Measurements from ENCODE around the gene BCR. TPM values are rescaled to one million over a fixed set of nuclear protein-coding genes. Genes with fewer than 3 reads are reported as not detected.

Gene BCR
- total RNA-seq, 4 donors from 2014 or later: 70.5 to 102 (median 84.1) TPM

DNA sequence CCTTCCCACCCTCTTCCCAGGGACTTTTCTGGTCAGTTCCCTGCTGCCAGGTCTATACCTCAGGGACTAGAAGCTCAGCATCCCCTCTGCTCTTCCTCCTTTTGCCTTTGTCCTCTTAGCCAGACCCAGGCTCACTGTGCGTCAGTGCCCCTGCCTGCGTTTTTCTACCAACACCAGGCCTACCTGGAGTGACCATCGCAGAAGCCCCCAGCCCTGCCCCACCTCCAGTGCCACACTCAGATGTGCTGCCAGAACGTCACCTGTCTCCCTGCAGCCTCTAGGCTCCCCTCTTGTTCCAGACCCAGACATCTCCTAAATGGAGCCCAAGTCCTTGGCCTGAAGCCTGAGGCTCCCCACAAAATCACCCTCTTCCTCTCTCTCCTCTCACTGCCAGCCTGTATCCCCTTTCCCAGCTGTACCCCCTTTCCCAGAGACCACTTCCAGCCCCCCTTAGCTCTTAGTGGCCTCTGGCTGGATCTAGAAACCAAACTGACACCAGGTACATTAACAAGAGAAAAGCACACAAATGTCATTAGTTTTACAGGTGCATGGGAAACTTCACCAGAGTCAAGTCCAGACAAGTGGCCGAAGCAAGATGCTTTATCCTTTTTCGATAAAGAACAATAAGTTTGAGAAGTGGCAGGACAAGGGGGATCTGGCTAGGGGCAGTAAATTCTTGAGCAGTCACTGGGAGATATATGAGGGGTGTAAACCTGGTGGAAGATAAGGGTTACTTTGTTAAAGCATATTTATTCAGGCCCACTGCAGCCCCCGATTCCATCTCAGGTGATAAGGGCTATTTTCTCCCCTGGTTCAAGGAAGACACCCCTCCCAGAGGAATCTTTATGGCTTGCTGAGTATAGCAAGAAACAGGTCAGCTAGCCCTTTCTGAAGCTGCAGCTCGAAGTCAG, 61.5 kb downstream of the BCR start:
- DNase-seq (ENCODE audit: low spot score in 2 of 2): no peak
- 85 to 92% methylated on average over 8 of the region's 8 CpGs for WGBS, 2 donors
- H3K4me3 ChIP-seq (ENCODE audit: low read depth, poor library complexity, severe bottlenecking): no peak overlapping the region
- no peak for TF ChIP-seq POLR2A (IDR thresholded peaks at IDR 0.05)
- TF ChIP-seq, protein P1, sequence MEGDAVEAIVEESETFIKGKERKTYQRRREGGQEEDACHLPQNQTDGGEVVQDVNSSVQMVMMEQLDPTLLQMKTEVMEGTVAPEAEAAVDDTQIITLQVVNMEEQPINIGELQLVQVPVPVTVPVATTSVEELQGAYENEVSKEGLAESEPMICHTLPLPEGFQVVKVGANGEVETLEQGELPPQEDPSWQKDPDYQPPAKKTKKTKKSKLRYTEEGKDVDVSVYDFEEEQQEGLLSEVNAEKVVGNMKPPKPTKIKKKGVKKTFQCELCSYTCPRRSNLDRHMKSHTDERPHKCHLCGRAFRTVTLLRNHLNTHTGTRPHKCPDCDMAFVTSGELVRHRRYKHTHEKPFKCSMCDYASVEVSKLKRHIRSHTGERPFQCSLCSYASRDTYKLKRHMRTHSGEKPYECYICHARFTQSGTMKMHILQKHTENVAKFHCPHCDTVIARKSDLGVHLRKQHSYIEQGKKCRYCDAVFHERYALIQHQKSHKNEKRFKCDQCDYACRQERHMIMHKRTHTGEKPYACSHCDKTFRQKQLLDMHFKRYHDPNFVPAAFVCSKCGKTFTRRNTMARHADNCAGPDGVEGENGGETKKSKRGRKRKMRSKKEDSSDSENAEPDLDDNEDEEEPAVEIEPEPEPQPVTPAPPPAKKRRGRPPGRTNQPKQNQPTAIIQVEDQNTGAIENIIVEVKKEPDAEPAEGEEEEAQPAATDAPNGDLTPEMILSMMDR (IDR thresholded peaks at IDR 0.05): no peak
- intact Hi-C loops (cut with DNase I; ENCODE audit: low total_unique reads): no loop called here

DNA sequence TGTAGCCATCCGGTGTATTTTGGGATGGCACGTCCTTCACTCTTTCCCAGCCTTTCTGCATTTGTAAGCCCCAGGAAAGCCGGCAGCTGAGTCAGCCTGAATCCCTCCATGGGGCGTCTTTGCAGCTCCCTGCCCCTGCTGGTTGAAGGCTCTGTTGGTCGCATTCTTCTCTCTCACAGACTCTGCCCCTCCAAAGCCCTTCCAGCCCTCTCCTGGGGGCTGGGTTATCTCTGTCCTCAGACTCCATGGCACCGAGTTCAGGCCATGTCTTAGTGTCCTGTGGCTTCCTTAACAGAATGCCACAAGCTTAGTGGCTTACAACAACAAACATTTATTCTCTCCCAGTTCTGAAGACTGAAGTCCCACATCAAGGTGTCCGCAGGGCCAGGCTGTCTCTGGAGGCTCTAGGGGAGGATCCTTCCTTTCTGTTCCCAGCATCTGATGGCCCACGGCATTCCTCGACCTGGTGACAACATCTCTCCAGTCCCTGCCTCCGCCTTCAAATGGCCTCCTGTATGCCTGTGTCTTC, 62.2 kb downstream of the BCR start:
- H3K4me3 ChIP-seq (ENCODE audit: low read depth, poor library complexity, severe bottlenecking): no peak overlapping the region
- intact Hi-C loops (cut with DNase I; ENCODE audit: low total_unique reads): no loop called here
- WGBS, 2 donors: 80 to 92% methylated on average over 10 of the region's 10 CpGs

DNA sequence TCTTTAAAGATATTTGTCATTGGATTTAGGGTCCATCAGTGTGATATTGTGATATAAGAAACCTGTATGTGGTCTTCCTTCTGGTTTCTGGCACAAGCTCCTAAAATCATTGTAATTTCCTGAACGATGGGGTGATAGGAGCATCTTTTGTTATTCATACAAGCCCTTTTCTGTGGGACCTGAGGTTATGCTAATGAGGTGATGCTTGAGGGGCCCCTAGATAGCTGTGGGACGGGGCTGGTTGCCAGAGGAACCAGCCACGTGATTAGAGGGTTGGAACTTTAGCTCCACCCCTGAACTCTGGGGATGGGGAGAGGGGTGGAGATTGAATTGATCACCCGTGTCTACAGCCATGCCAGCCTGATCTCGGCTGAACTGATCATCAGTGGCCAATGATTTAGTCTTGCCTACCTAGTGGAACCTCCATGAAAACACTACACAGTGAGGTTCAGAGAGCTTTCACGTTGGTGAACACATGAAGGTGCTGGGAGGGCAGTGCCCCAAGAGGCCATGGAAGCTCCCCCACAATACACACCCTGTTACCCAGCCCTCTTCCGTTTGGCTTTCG, 62.8 kb downstream of the BCR start:
- no peak for TF ChIP-seq POLR2A (IDR thresholded peaks at IDR 0.05)
- TF ChIP-seq, protein P1 (IDR thresholded peaks at IDR 0.05): no peak
- no peak overlapping the region for H3K4me3 ChIP-seq (ENCODE audit: low read depth, poor library complexity, severe bottlenecking)
- 56 to 57% methylated on average over 8 of the region's 8 CpGs for WGBS, 2 donors
- intact Hi-C loops (cut with DNase I; ENCODE audit: low total_unique reads): no loop called here
- no peak for DNase-seq (ENCODE audit: low spot score in 2 of 2)

More for the DNA sequence above, 62.2 kb downstream of the BCR start:
- TF ChIP-seq, protein P1 (IDR thresholded peaks at IDR 0.05): no peak
- no peak for TF ChIP-seq POLR2A (IDR thresholded peaks at IDR 0.05)
- no peak for DNase-seq (ENCODE audit: low spot score in 2 of 2)

DNA sequence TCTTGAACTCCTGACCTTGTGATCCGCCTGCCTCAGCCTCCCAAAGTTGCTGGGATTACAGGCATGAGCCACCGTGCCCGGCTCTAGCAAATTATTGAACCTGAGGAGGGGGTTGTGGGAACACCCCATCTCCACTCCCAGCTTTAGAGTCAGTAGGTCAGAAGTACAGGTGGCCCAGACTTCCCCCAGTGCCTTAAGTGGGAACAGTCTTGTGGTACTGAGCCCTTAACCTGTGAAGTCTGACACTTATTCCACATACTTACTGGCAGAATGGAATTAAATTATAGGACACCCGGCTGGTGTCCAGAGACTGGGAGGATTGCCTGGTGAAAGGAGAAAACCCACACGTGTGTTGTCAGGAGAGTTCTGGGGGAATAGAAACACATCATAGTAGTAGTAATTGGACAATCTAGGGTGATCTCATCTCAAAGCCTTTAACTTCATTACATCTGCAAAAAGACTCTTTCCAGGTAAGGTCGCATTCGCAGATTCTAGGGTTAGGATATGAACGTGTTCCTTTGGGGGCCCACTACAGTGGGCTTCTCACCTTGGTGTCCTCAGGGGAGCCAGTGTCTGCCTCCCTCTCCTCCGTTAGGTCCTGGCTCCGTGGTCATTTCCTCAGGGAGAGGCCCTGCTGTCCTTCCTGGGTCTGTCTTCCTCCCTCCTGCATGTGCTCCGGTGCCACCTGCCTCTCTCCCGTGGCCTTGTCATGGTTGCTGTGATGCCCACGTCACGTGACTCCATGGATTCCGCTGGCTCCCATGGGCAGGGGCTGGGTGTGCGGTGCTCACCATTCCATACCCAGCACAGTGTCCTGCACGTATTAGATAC, 63.8 kb downstream of the BCR start:
- no peak overlapping the region for H3K4me3 ChIP-seq (ENCODE audit: low read depth, poor library complexity, severe bottlenecking)
- intact Hi-C loops (cut with DNase I; ENCODE audit: low total_unique reads): no loop called here
- 93 to 94% methylated on average over 17 of the region's 17 CpGs for WGBS, 2 donors
- DNase-seq (ENCODE audit: low spot score in 2 of 2): no peak
- TF ChIP-seq, protein P1 (IDR thresholded peaks at IDR 0.05): no peak
- no peak for TF ChIP-seq POLR2A (IDR thresholded peaks at IDR 0.05)

- DNase-seq (ENCODE audit: low spot score in 2 of 2): no peak
- intact Hi-C loops (cut with DNase I; ENCODE audit: low total_unique reads): no loop called here
- WGBS, 2 donors: 84 to 85% methylated on average over 2 to 5 of the region's 5 CpGs
- TF ChIP-seq POLR2A (IDR thresholded peaks at IDR 0.05): no peak
- TF ChIP-seq, protein P1 (IDR thresholded peaks at IDR 0.05): no peak
- no peak overlapping the region for H3K4me3 ChIP-seq (ENCODE audit: low read depth, poor library complexity, severe bottlenecking)
These were observed 64.4 kb downstream of the BCR start for GRCh38 chr22:23244690-23245044.
